ENCODE results near the gene ING3. TPM values are rescaled to one million over a fixed set of nuclear protein-coding genes. Genes with fewer than 3 reads are reported as not detected.
"Not testable (repeated sequence)": the region's sequence is repeated elsewhere in the genome, so short reads cannot be mapped to it uniquely, and the experiment has no call there.

ING3 gene
- total RNA-seq, 1 donor from 2014 or later: 14.4 TPM

DNA sequence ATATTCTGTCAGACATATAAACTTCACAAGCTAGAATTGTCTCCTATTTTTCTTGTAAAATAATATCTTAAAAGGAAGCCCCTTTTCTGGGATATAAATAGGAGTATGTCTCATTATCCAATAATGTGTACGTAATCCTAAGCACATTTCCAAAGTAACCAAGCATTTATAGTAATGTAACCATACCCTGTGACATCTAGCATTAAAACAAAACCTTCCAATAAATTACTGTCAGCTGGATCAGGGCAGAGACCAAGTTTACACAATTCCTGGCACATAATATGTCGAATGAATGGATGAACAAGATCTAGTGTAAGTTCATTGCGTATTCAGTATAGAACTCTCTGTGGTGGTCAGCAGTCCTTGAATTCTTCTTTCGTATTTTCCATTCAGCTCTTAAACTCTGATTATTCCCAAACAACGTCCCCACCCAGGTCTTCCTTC lies 52.2 kb downstream of the ING3 start:
- DNase-seq (ENCODE audit: low spot score): no peak

DNA sequence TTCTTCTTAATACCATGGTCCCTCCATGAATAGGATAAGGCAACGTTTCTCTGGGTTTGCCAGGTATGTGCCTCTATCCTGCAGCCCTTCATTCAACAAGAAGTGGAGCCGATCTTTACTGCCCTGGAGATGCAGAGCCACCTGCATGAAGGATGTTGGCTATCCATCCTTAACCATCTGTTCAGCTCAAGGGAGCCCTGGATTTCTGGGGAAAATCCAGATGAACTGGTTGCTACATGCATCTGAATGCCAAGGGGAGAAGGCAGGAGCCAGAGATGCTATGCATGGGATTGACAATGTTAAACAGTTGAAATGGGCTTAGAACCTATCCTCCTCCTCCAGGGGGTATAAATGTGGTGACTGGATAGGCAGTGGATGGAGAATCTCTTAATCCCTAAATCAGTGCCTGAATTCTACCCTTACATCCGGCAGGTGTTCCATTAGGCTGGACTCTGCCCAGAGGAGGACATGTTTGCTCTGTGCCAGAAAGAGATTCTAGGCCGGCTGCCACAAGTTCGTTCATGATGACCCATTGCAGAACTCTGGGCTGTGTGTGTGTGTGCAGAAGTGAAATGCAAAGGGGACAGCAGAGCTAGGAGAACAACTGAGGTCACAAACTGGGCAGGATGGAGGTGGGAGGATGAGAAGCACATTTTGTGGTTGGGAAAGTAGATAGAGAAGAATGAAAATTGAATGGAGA lies 53.6 kb downstream of the ING3 start:
- no peak for DNase-seq (ENCODE audit: low spot score)

DNA sequence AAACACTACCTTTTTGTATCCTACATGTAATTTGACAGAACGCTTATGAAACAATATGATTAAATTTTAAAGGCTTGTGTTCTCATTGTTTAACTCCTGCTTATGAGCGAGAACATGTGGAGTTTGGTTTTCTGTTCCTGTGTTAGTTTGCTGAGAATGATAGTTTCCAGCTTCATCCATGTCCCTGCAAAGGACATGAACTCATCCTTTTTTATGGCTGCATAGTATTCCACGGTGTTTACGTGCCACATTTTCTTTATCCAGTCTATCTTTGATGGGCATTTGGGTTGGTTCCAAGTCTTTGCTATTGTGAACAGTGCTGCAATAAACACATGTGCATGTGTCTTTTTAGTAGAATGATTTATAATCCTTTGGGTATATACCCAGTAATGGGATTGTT lies 54.5 kb downstream of the ING3 start:
- DNase-seq (ENCODE audit: low spot score): not testable (repeated sequence)

DNA sequence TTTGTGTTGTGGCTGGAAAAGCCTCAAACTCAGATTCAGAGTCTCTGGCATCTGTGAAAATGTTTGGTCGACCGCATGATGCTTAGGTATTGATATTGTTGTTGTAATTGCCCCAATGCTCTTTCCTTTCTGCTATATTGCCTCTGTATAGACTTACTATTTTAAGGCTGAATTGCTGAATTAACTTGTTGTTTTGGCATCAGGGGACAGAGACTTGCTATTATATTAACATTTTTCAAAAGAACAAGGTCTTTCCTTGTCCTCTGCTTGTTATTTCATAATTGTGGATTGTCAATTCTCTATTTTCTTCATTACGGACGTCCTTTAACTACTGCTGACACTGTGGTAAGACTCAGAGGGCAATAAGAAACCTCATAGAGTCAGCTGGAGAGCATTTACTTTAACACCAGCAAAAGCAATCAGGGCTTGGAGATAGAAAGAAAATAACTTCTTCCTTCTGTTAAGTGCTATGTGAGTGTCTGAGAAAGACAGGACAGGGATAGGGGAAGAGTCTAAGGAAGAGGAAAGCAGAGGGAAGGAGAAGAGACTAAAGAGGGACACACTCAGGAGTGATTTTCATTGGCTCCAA lies 55.5 kb downstream of the ING3 start:
- DNase-seq (ENCODE audit: low spot score): no peak

DNA sequence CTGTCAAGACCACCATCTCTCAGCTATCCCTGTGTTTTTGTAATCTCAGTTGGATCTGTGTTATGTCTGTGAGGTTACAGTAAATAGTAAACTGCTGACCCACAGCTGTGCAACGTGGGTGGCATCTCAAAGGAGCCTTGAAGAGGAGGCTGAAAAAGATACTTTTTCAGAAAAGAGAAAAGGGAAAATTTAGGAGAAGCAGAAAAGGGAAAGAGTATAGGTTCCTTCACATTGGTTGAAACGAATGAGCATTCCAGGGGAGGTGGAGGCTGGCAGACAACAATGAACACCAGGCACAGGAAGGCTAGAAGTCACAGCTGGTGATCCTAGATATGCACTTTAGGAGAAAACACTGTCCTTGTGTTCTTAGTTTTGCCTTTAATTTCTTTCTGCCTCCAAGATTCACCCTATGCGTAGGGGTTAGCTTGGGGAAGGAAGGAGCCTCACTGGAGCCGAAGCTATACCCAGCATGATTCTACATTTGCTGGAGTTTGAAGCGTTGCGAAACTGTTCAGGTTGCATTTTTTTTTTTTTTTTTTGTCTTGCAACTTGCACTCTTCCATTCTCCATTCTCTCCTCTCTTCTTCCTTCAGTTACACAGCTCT lies 56.2 kb downstream of the ING3 start:
- no peak for DNase-seq (ENCODE audit: low spot score)

DNA sequence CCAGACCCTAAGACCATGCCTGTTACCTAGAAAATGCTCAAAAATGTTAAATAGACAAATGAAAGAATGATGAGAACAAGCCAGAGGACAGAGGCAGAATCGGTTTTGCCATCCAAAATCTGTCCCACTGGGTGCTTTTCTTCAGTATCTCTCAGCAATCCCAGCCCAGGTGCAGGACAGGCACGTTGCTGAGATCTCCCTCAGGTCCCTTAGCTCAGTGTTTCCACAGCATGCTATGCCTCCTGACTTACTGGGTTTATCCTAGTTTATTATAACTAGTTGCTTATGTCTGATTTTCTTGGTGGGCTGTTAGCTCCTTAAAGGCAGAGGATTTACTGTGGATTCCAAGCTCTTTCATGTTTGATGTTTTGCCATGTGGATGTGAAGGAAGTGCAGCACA lies 58.2 kb downstream of the ING3 start:
- no peak for DNase-seq (ENCODE audit: low spot score)

DNA sequence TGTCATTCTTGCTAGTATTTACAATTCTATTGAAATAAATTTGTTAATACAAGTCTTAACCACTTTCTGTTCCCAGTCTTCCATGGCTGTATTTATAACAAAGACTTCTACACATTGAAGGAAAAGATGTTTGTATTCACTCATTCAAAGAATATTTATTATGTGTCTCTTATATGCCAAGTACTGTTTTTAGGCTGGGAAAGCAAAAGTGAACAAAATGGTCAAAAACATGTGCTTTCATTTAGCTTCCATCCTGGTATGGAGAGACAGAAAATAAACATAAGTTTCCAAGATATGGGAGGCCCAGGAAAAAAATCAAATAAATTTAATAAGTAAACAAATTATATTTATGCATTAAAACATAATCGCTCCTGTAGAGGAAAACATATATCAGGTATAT lies 60.8 kb downstream of the ING3 start:
- DNase-seq (ENCODE audit: low spot score): no peak

DNA sequence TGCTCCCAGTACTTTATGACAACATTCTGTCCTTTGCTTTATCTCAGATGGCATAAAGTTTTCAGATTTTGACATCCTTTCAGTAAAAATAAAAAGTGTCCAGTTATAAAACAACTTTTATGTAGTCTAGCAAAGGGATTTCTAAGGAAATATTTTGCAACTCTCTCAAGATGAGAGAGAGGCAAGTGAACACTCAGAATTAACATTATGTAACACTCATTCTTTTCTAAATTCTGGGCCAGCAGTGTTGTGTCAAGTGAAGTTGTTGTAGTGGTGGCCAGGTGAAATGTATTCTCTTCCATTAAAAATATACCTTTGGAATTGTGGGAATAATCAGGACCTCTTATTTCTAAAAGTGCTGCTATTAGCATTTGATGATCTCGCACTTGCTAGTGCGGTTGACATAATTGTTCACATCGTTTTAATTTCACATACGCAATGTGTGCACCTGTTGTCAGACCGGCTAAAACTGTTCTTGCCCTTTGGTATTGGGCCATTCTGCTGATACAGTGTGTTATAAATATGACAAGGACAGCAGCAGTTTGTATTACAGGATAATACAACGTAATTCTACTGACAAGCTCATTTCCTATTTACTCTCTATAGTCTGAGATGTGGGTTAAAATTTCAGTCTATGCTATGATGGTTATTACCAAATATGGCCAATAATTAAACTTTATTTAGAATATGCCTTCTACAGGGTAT lies 61.7 kb downstream of the ING3 start:
- DNase-seq (ENCODE audit: low spot score): no peak

DNA sequence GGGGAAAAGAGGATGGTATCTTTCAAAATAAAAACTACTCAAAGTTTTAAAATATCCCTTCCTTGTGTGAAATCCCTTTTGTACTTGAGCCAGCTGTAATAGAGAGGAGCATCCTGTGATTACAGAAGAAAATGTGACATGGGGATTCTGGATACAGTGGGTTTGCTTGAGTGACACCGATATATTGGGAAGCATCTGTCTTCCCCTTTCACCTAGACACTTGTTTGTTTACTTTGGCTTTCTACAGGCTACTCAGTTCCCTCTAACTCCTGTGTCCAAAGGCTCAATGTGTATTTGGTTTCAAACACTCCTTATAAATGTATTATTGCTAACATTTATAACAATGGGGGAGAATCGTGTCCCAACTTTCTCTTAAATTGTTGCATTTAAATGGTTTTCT lies 62.3 kb downstream of the ING3 start:
- DNase-seq (ENCODE audit: low spot score): no peak

DNA sequence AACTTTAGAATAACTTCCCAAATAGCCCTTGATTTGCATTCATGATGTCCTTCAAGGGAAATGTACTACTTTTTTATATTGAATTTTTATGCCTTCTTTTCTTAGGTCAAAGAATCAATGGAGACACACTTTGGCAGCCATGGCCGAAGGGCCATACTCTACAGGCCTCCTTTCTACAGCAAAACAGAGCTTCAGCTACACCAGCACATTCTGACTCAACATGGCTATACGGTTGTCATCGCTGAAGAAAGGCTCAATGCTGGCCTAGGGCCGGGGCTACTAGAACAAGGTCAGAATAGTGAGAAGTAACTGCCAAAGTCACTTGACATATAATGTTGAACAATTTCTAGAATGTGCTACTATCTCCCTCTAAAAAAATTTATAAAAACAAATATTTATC lies 65.0 kb downstream of the ING3 start:
- no peak for DNase-seq (ENCODE audit: low spot score)

DNA sequence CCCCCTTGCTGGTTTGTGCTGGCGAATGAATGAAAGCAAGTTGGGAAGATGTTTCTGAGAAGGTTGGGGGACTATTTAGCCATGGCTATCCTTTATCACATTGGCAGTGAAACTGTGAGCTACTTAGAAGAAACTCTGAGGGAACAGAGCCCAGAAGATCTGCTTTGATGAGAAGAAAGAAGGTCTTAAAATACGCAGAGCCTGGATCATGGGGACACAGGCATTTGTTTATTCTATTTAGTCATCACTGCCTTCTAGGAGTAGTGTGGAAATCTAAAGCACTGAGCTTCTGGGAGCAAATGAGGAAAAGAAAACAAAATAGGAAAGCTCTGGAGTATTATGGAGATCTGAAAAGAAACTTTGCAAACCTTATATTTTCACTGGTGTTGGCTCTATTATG lies 66.4 kb downstream of the ING3 start:
- DNase-seq (ENCODE audit: low spot score): no peak

DNA sequence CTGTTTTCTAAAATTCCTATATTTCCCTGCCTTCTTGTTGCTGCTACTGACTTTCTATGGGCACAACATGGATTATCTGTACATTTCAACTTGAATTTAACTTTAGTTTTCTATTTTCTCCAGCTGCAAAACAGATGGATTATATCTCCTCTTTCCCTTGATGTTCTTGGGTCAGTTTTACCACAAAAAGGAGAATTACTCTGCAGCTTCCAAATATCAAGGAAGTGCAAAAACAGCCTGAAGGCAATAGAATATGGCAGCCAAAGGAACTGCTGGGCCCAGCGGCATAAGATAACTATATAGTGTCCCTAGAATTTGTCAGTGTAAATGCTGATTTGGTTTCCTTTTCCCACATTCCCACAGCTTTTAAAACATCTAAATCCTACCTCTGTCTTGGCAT lies 67.0 kb downstream of the ING3 start:
- DNase-seq (ENCODE audit: low spot score): no peak

DNA sequence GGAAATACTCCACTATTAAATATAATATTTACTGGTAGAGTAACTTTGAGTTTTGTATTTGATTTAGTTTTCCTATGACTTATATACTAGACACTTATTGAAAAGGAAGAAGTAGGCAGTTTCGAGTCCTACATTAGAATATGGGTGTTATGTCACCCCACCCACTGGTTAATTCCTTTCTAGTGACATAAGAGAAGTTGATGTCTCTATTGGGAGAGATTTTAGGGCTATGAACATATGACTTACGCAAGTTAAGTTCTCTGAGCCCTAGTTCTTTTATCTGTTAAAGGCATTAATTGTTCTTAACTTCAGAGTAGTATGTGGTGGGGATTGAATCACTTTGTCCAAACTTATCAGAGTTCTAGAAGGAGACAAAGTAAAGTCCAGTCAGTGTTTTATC lies 68.4 kb downstream of the ING3 start:
- no peak for DNase-seq (ENCODE audit: low spot score)

DNA sequence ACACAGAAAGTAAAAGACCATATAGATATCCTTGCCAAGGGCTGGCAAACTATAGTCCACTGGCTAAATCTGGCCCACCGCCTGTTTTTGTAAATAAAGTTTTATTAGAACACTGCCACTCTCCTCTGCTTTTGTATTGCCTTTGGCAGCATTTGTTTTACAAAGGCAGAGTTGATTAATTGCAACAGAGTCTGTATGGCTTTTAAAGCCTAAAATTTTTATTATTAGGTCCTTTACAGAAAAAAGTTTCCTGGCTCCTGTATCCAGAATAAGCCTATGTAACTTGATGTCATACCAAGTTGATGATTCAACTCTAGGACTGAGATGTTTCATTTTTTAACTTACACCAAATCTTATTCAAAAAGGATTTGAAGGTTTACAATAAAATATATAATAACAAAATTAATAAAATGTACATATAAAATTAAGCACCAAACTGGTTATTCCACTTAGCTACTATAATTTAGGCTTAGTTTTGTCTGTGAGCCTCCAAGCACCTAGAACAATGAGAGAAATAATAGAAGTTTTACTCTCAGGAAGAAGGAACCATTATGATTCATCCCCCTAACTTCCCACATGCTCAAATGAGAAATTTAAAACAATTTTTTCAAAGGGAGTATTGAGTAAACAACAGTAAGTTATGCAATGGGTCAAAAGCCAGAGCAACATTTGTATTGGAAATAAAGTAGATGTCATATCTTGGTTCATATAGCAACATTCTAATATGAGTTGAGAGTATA lies 69.8 kb downstream of the ING3 start:
- no peak for DNase-seq (ENCODE audit: low spot score)

DNA sequence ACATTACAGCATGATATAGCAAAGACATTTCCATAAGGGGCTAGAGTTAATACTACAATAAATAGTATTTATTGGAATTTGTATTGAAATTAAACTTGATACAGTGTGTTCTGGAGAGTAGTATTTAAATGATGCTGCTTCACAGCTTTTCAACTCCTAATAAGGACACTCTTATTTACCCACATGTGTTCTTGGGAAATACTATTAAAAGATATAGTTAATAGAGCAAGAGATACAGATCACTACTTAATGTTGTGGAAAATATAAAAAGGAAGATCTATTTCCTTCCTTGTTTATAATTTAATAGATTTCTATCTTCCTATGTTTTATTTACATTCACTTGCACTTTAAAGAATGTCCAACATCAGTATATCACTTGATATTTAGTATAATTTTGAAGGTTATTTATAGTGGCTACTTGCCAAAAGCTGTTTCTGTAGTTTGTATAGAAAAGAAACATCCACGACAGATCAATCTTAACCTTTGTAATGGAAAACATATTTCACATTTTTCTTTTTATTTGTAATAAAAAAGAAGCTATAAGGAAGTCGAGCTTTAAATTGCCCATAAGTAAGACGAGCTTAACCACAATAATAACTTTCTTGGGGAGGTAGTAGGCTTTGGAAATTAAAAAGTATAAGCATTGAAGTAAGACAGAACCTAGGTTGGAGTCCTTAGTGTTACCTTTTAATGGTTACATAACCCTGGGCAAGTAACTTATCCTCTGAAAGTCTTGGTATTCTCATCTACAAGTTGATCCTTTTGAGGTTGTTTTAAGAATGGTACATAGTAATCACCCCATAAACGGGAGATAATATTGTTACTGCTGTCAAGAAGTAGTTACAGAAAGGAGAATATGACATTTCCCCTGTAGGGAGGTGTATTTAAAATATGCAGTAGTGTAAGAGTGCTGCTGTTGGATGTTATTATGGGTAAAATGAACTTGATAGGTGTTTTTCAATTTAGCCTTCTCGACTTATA lies 70.7 kb downstream of the ING3 start:
- DNase-seq (ENCODE audit: low spot score): no peak

DNA sequence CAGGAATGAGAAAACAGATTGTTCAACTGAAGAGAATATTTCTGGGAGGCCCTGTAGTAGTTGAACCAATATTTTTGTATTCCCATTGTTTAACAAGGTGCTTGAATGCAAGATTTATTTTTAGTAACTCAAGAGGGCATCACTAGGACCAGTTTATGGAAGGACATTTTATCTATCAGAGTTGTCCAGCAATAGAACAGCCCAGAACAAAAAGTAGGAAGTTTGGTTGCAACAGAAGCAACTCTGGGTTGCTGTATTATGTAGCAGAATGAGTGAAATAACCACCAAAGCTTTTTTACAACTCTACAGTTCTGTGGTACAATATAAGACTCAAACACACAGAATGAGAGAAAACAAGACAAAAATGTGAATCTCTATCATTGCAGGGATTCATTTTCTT lies 72.6 kb downstream of the ING3 start:
- no peak for DNase-seq (ENCODE audit: low spot score)

DNA sequence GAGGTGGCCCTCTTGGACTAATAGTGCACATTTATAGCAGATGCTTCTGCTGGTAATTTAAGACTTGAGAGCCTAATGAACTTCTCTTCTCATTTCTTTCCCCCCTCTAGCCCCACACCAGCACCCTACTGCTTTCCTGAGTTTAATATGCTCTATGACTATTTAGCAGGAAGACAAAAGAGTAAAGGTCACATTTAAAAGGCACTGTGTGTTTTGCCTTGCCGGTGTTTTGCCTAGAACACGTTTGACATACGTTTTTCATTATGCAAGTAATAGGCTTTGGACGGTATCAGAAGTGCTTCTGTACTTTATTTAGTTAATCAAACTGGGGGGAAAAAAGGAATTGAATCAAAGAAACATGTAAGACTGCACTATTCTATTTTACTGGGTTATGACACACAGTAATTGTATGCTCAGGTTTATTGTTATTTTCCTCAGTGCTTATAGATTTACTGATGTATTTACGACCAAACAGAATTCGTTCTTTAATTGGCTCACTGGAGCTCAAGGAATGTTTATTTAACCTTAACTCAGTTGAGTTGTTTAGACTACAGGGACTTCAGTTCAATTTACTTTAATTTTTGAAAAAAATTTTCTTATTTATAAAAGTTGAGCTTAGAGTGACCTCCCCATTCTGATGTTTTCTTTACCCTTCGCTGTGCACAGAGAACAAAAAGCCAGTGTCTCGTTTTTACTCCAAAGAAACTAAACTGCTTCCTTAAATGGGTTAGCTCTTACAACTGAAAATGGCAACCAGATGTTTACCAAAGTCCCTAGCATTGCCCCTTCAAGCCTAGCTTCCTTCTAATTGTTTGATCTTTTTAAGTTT lies 73.3 kb downstream of the ING3 start:
- no peak for DNase-seq (ENCODE audit: low spot score)

DNA sequence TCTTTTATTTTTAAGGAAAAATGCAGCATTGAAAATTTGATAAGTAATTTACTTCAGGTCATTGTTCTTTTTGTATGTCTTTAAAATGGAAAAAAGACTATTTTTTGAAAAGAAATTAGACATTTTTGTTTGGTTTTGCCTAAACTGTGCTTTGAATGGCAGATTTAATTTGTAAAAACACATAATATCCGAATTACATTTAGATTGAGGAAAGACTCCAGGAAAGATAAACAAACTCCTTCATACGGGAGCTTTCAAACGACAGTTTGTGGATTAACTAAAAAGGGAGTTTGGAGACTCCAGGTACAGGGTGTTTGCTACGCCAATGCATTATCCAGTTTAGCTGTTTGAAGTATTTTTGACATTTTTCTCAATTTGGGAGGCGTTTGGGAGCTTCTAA lies 74.0 kb downstream of the ING3 start:
- no peak for DNase-seq (ENCODE audit: low spot score)

DNA sequence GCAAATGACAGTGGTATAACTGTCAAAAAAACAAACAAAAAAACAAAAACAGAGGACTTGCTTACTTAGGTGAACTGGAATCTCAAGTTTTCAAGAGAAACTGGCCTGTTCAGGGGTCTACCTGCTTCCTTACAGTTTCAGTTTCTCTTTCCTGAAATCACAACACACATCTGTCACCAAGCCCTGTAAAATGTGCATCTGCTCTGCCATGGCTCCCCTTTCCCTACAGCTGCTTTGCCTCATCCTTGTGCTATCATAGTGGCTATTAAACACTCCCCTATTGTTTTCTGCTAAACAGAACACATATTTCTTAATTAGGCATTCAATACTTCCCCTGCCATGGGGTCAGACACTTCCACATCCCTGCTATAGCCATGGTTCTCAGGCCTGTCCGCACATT lies 75.6 kb downstream of the ING3 start:
- no peak for DNase-seq (ENCODE audit: low spot score)

DNA sequence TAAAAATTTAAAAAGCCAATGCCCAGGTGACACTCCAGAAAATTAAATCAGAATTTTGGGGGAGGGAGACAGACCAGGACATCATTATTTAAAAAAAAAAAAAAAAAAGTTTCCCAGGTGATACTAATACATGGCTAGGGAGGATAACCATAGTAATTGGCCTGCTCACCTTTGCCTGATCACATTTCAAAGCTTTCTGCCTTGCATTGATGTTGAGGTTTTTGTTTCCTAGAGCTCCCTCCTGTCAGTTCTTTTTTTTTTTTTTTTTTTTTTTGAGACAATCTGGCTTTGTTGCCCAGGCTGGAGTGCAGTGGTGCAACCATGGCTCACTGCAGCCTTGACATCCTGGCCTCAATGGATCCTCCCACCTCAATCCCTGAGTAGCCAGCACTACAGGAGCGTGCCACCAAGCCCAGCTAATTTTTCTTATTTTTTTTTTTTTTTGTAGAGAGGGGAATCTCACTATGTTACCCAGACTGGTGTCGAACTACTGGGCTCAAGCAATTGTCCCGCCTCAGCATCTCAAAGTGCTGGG lies 76.1 kb downstream of the ING3 start:
- DNase-seq (ENCODE audit: low spot score): no peak

All from mucosa of gallbladder (tissue), 1 donor.